ENCODE data around the gene HCN2. TPM values are rescaled to one million over a fixed set of nuclear protein-coding genes. Genes with fewer than 3 reads are reported as not detected.

HCN2 gene
- total RNA-seq, 4 donors from 2014 or later, result 0.15 to 0.57 (median 0.29) TPM; not detected in 1

GRCh38 chr19:554817-555216, 34.9 kb upstream of the HCN2 start:
- no peak for TF ChIP-seq CTCF (IDR thresholded peaks at IDR 0.05)
- no peak for TF ChIP-seq POLR2A (IDR thresholded peaks at IDR 0.05)
- Histone ChIP-seq H3K9me3 (no peaks in the 10 kb centered on the region), H3K4me1 (peaks cover 0 to 24% (median 4%) of the 10 kb centered on the region in 3 donors), H3K36me3 (no peaks in the 10 kb centered on the region), H3K27ac (no peak overlapping the region), H3K27me3 (peaks cover 0 to 21% (median 0%) of the 10 kb centered on the region in 4 donors), H3K4me3 (no peak overlapping the region)
- DNase-seq, result no peak
- intact Hi-C loops (cut with DNase I), result no loop called here
- 69 to 75% methylated on average over 13 to 18 of the region's 20 CpGs for WGBS, 2 donors

- peaks cover 0 to 24% (median 4%) of the 10 kb centered on the region in 3 donors for H3K4me1 ChIP-seq
- no peaks in the 10 kb centered on the region for H3K9me3 ChIP-seq
- H3K4me3 ChIP-seq, result no peak overlapping the region
- H3K27me3 ChIP-seq, result peaks cover 0 to 19% (median 0%) of the 10 kb centered on the region in 4 donors
- H3K27ac ChIP-seq, result no peak overlapping the region
- no peak for TF ChIP-seq POLR2A (IDR thresholded peaks at IDR 0.05)
- no peak for TF ChIP-seq CTCF (IDR thresholded peaks at IDR 0.05)
- WGBS, 2 donors, result 88 to 90% methylated on average over 6 to 11 of the region's 14 CpGs
- no peaks in the 10 kb centered on the region for H3K36me3 ChIP-seq
- no peak for DNase-seq
- intact Hi-C loops (cut with DNase I), result no loop called here
Measured at GRCh38 chr19:555474-555808, 34.2 kb upstream of the HCN2 start.

DNA sequence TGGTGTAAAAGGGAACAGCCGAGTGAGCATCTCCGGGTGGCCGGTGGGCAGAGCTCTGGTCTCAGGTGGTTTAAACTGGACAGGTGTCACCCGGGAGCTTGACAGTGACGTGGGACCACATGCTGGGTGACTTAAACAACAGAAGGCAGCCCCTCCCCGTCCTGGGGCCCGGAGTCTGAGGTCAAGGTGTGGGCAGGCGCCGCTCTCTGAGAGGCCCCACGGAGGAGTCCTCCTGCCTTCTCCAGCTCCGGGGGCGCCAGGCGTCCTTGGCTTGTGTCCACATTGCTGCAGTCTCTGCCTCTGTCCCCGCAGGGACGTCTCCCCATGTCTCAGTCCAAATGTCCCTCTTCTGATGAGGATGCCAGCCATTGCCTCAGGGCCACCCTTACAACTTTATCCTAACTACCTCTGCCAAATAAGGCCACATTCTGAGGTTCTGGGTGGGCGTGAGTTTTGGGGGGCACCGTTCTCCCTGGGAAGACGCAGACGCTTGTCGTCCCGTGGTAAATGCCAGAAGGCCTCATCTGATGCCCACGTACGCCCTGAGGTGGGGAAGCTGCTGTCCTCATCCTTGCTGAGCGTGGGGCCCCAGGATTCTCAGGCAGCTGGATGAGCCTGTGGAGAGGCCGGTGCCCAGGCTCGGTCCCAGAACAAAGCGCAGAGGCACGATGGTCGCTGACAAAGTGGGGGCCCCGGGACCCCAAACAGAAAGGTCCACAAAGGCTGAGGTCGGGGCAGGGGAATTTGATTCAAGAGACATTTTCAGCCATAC, 32.9 kb upstream of the HCN2 start:
- no peaks in the 10 kb centered on the region for H3K9me3 ChIP-seq
- no peak overlapping the region for H3K4me3 ChIP-seq
- peaks cover 0 to 10% (median 0%) of the 10 kb centered on the region in 4 donors for H3K27me3 ChIP-seq
- 49 to 63% methylated on average over 4 to 12 of the region's 31 CpGs for WGBS, 2 donors
- no peak for DNase-seq
- no peak for TF ChIP-seq CTCF (IDR thresholded peaks at IDR 0.05)
- TF ChIP-seq POLR2A (IDR thresholded peaks at IDR 0.05), result no peak
- intact Hi-C loops (cut with DNase I), result no loop called here
- peaks cover 0 to 18% (median 4%) of the 10 kb centered on the region in 3 donors for H3K4me1 ChIP-seq
- H3K36me3 ChIP-seq, result no peaks in the 10 kb centered on the region
- H3K27ac ChIP-seq, result peak overlapping the region in 1 of 4 donors; percentile 36

- Histone ChIP-seq H3K4me3 (no peak overlapping the region), H3K27me3 (no peaks in the 10 kb centered on the region), H3K9me3 (no peaks in the 10 kb centered on the region), H3K4me1 (peaks cover 0 to 18% (median 4%) of the 10 kb centered on the region in 3 donors), H3K36me3 (no peaks in the 10 kb centered on the region), H3K27ac (no peak overlapping the region)
- no peak for DNase-seq
- intact Hi-C loops (cut with DNase I), result no loop called here
- WGBS, 2 donors, result 40 to 64% methylated on average over 8 to 14 of the region's 21 CpGs
- TF ChIP-seq CTCF (IDR thresholded peaks at IDR 0.05), result no peak
- no peak for TF ChIP-seq POLR2A (IDR thresholded peaks at IDR 0.05)
Measured at GRCh38 chr19:558770-559439, 30.8 kb upstream of the HCN2 start.

GRCh38 chr19:560121-560520, 29.6 kb upstream of the HCN2 start:
- Histone ChIP-seq H3K27me3 (no peaks in the 10 kb centered on the region), H3K4me3 (no peak overlapping the region), H3K4me1 (peaks cover 0 to 18% (median 4%) of the 10 kb centered on the region in 3 donors), H3K36me3 (no peaks in the 10 kb centered on the region), H3K27ac (no peak overlapping the region), H3K9me3 (no peaks in the 10 kb centered on the region)
- TF ChIP-seq CTCF (IDR thresholded peaks at IDR 0.05) (no peak), POLR2A (IDR thresholded peaks at IDR 0.05) (no peak)
- DNase-seq, result no peak
- intact Hi-C loops (cut with DNase I), result no loop called here
- 62 to 72% methylated on average over 12 of the region's 12 CpGs for WGBS, 2 donors
